ENCODE results near the gene PPP1R3A.

DNA sequence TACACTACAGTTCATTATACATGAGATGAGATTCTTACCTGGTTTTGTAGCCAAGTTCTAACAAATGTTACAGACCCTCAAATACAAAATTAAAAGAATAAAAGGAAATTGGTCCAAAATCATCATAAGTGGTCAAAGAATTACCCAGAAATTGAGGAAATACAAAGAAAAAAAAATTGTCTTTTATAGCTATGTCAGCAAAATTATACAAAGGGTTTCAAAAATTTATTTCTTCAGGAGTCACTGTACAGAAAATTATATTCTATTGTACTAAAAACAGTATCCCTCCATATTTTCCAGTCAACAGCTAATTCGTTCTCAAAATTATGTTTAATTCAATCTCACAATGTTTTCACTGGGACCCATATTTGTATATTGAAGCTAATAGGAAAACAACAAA is 14.3 kb downstream of the PPP1R3A start:
- no peak for TF ChIP-seq CTCF (conservative IDR thresholded peaks at IDR 0.05 in 1 of 2, IDR thresholded peaks at IDR 0.05 in 1 of 2; ENCODE audit: extremely low read depth in 1 of 2, insufficient read depth in 1 of 2, low read depth in 1 of 2, low read length in 2 of 2)
- TF ChIP-seq EZH2 (IDR thresholded peaks at IDR 0.05; ENCODE audit: borderline replicate concordance, low read length) = no peak

All from mammary epithelial cell (primary cell).